IMR-90 (cell line): ENCODE data around the gene PLXNA4.

ENCODE experiments used
- MXI1 ChIP-seq: IDR thresholded peaks from 2 replicates; pipeline ENCODE4 v1.6.1; 2012; ENCODE audit warnings: low read depth, mild to moderate bottlenecking, low read length, moderate library complexity, borderline replicate concordance
- TF ChIP-seq, protein P1 (sequence below): conservative IDR thresholded peaks from 2 replicates; pipeline ENCODE4 v1.5.1; 2012; ENCODE audit warnings: mild to moderate bottlenecking, low read depth, low read length, improper control_type of control experiment

DNA sequence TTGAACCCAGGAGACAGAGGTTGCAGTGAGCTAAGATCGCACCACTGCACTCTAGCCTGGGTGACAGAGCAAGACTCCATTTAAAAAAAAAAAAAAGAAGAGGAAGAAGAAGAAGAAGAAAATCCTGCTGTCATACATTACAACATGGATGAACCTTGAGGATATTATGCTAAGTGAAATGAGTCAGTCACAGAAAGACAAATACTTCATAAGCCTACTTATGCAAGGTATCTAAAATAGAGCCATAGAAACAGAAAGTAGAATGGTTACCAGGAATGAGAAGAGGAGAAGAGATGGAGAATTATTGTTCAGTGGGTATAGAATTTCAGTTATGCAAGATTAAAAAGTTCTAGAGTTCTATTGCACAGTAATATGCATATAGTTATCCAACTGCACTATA is 466.5 kb downstream of the PLXNA4 start:
- no peak for TF ChIP-seq MXI1
- TF ChIP-seq, protein P1, sequence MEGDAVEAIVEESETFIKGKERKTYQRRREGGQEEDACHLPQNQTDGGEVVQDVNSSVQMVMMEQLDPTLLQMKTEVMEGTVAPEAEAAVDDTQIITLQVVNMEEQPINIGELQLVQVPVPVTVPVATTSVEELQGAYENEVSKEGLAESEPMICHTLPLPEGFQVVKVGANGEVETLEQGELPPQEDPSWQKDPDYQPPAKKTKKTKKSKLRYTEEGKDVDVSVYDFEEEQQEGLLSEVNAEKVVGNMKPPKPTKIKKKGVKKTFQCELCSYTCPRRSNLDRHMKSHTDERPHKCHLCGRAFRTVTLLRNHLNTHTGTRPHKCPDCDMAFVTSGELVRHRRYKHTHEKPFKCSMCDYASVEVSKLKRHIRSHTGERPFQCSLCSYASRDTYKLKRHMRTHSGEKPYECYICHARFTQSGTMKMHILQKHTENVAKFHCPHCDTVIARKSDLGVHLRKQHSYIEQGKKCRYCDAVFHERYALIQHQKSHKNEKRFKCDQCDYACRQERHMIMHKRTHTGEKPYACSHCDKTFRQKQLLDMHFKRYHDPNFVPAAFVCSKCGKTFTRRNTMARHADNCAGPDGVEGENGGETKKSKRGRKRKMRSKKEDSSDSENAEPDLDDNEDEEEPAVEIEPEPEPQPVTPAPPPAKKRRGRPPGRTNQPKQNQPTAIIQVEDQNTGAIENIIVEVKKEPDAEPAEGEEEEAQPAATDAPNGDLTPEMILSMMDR: no peak
